ENCODE measurements around the gene CPE. TPM values are rescaled to one million over a fixed set of nuclear protein-coding genes. Genes with fewer than 3 reads are reported as not detected.

CPE gene
- total and polyA plus RNA-seq, 2 of the 4 experiments (the other 2 are of a cell fraction) = 3.6 to 13.5 TPM

GRCh38 chr4:165426823-165427222 is 48.0 kb downstream of the CPE start:
- WGBS, 2 experiments (ENCODE audit: extremely low coverage in 2 of 2, insufficient read length in 1 of 2) = no CpG with 5 or more reads among the region's 3 CpGs
- BruUV-seq (replicated peaks) = no TSS peak
- Histone ChIP-seq H3K4me1 (ENCODE audit: control insufficient read depth, insufficient read depth, low read length) (no peaks in the 10 kb centered on the region), H3K18ac (ENCODE audit: low read depth, low read length) (no peak overlapping the region), H3K79me1 (ENCODE audit: low read depth in 1 of 2, low read length in 2 of 2) (no peaks in the 10 kb centered on the region), H3K27me3 (ENCODE audit: control insufficient read depth, insufficient read depth, low read length) (no peaks in the 10 kb centered on the region), H4K8ac (ENCODE audit: low read depth in 2 of 2, low read length in 2 of 2) (no peak overlapping the region), H3K14ac (replicated peaks; ENCODE audit: low read depth, low read length) (no peak overlapping the region), H2BK5ac (ENCODE audit: low read depth, low read length, poor library complexity, severe bottlenecking) (no peak overlapping the region), H3K27ac (ENCODE audit: insufficient read depth, low read length) (no peak overlapping the region), H3K23ac (ENCODE audit: low read depth, low read length) (no peak overlapping the region), H3K9me3 (ENCODE audit: control insufficient read depth, insufficient read depth, low read length) (no peaks in the 10 kb centered on the region), H2BK15ac (ENCODE audit: low read depth, low read length) (no peak overlapping the region), H3K56ac (ENCODE audit: extremely low read depth, insufficient read depth, low read length) (no peak overlapping the region), H2BK120ac (ENCODE audit: low read depth, low read length) (no peak overlapping the region), H2AK5ac (ENCODE audit: low read depth, low read length) (no peak overlapping the region), H4K5ac (ENCODE audit: low read depth, low read length) (no peak overlapping the region), H2AK9ac (replicated peaks; ENCODE audit: low read depth, low read length, poor library complexity) (no peak overlapping the region), H2BK20ac (ENCODE audit: low read depth, low read length) (no peak overlapping the region), H3K4me2 (ENCODE audit: low read depth, low read length) (no peak overlapping the region), H4K91ac (ENCODE audit: insufficient read depth, low read depth, low read length) (no peak overlapping the region), H3K4me3 (ENCODE audit: insufficient read depth, low read depth, low read length) (no peak overlapping the region), H4K20me1 (ENCODE audit: insufficient read depth, low read length) (no peaks in the 10 kb centered on the region), H3K9ac (ENCODE audit: low read depth, low read length) (no peak overlapping the region), H3K4ac (ENCODE audit: low read depth, low read length) (no peak overlapping the region), H3K36me3 (ENCODE audit: control insufficient read depth, insufficient read depth, low read length) (no peaks in the 10 kb centered on the region), H2AFZ (replicated peaks; ENCODE audit: low read length, poor library complexity) (no peak overlapping the region), H3K9me1 (ENCODE audit: insufficient read depth, low read length) (no peaks in the 10 kb centered on the region)
- in situ Hi-C loops (cut with MboI; ENCODE audit: low sequenced_read_pairs) = no loop called here
- intact Hi-C loops (cut with micrococcal nuclease) = no loop called here
- ChIA-PET CTCF (no interaction called here), POLR2A (ENCODE audit: unreplicated experiment) (no interaction called here)
- TF ChIP-seq RAD21 (IDR thresholded peaks at IDR 0.05; ENCODE audit: low read length) = no peak
- TF ChIP-seq, protein P1, sequence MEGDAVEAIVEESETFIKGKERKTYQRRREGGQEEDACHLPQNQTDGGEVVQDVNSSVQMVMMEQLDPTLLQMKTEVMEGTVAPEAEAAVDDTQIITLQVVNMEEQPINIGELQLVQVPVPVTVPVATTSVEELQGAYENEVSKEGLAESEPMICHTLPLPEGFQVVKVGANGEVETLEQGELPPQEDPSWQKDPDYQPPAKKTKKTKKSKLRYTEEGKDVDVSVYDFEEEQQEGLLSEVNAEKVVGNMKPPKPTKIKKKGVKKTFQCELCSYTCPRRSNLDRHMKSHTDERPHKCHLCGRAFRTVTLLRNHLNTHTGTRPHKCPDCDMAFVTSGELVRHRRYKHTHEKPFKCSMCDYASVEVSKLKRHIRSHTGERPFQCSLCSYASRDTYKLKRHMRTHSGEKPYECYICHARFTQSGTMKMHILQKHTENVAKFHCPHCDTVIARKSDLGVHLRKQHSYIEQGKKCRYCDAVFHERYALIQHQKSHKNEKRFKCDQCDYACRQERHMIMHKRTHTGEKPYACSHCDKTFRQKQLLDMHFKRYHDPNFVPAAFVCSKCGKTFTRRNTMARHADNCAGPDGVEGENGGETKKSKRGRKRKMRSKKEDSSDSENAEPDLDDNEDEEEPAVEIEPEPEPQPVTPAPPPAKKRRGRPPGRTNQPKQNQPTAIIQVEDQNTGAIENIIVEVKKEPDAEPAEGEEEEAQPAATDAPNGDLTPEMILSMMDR (conservative IDR thresholded peaks at IDR 0.05; ENCODE audit: low read depth, low read length) = no peak
- no peak for TF ChIP-seq RCOR1 (IDR thresholded peaks at IDR 0.05; ENCODE audit: insufficient replicate concordance, low read length)
- no peak for TF ChIP-seq CEBPB (IDR thresholded peaks at IDR 0.05; ENCODE audit: low read depth, low read length)
- TF ChIP-seq MXI1 (IDR thresholded peaks at IDR 0.05; ENCODE audit: borderline replicate concordance, low read depth, low read length) = no peak
- TF ChIP-seq CHD1 (IDR thresholded peaks at IDR 0.05; ENCODE audit: low read depth, low read length) = no peak
- TF ChIP-seq ELK1 (IDR thresholded peaks at IDR 0.05; ENCODE audit: borderline replicate concordance, low read depth, low read length) = no peak
- no peak for TF ChIP-seq MAFK (IDR thresholded peaks at IDR 0.05; ENCODE audit: low read depth, low read length)
- DNase-seq = no peak
- dilution Hi-C loops (cut with HindIII; ENCODE audit: low sequenced_read_pairs, unreplicated experiment) = no loop called here
- ATAC-seq (ENCODE audit: low read depth) = no peak
